GM15510 (cell line): Measurements from ENCODE around the gene KIRREL3.

ENCODE experiments used
- POLR2A ChIP-seq: IDR thresholded peaks from 3 replicates; pipeline ENCODE4 v1.6.1; 2011; ENCODE audit warnings: borderline replicate concordance; ENCODE audit not compliant: insufficient read length; ENCODE audit errors: extremely low read depth

Gene KIRREL3

DNA sequence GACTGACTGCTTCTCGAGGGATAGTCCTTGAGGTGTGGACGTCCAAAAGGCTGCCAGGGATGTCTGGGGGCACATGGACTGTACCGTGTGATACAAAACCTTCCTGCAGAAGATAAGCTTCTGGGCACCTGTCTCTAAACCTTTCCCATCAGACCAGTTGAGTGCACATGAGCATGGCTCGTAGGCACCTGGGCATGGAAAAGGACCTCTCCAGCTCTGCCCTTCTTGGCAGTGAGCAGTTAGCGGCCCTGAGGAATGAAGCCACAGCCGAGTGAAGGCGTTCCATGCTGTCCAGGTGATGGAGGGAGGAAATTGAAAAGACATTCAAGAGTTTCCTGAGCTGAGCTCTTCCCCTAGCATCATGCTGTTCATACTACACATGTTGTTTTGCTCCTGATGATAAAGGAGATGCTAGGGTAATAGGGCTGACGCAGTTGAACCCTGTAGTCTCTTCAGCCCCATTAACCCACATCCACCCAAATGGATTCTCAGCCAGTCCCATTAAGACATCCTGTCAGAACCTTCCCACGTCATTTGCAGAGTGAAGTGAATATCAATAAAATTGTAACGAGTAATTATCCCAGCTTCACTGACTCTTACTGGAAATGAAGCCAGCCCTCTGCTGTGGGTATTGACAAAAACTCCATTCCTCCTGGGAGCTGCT, 138.6 kb downstream of the KIRREL3 start:
- TF ChIP-seq POLR2A: no peak

DNA sequence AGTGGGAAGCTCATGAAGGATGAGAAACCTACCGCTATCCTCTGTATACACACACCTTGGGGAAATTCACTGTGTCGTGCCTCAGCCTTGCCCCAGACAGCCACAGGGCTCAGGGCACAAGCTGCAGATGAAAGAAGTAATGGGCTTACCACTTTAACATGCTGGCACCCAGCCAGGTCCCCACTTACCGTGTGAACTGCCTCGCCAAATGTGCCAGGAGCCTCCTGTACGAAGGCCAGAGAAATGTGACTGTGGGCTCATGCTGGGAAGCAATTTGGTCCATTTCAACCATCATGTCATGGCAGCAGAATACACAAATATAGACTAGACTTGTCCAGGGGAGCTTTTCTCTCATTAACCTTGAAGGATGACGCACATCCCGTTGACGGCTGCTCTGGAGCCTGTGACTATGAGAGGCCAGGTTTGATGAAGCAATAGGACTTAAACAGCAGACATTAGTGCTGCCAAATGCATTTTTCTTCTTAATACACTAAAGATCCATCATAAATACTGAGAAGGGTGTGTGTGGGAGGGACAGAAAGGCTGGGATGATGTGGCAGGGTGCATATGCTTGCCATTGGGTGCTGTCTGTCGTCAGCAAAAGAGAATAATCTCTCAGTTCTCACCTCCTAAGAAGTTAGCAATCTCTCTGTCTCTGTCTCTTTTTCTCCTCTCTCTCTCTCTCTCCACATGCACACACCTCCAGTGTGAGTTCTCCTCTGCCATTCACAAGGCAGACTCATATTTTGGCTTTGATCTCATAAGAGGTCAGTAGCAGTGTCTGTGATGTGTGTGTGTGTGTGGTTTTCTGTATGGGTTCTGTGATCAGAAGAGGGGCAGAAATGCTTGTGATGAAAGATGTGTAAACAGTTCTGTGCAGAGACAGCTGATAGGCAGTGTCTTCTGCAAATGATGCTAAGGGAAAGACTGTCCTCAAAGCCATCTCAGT, 142.4 kb downstream of the KIRREL3 start:
- TF ChIP-seq POLR2A: no peak

DNA sequence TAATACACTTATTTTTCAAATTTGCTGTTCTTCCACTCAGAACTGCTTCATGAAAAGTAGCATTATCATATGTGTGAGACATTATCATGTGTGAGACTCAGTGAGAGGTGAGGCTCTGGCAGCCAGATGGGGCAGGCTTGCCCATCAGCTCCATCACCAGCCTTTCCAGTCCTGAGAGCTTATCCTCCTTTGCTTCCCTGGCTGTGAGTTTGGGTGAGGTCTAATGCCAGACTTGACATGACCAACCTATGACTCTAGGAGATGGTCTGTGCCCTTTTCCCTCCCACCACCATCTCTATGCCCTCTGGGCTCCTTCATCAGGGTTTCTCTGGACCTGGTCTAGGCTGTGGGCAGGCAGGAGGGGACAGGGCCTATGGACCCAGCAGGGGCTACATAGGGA, 145.0 kb downstream of the KIRREL3 start:
- TF ChIP-seq POLR2A: no peak

DNA sequence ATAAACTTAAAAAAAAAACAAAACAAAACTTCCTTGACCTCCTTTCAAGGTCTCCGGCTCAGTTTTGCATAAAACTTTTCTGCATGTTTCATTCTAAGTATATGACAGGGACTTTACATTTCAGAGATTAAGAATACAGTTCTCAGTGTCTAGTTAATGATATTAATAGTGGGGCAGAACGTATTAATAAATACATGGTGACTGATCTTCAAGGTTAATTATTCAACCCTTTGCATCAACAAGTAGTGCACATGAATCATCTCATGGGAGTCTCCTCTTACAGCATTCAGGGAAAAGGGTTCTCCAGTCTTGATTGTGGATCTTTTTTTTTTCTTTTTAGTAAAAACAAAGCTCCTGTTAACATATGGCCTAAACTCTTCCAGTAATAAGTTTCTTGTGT, 146.8 kb downstream of the KIRREL3 start:
- no peak for TF ChIP-seq POLR2A

DNA sequence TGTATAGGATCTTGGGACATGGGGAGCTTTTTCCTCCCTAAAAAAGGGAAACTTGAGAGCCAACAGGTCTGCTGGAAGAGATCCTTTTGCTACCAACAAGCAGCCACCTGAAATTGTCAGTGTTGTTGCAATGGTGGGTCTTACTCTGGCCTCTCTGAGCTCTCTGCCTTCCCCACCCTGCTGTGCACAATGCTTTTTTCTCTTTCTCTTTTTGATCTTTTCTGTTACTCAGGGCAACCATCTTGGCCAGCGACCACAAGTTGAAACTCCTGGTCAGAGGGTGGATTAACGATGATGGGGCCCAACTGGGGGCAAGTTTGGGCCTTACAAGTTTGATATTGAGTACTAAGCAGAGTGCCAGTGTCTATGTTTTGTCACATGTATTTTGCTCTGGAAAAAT, 155.8 kb downstream of the KIRREL3 start:
- no peak for TF ChIP-seq POLR2A

DNA sequence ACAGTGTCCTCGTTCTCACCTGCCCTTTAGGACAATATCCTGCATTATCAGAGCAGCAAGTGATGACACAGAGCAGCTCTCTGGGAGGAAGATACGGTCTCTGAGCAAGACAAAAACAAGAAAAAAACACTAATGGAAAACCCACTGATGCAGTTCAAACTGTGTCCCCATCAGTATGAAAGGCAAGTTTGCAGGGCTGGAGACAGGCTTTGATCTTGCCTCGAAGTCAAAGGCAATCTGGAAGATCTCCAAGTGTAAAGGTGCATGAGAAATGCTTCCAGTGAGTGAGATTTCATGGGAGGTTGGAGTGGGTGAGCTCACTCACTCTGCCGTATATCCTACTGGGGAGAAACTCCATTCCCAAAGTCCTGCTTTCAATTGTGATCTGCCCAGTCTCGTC, 157.5 kb downstream of the KIRREL3 start:
- TF ChIP-seq POLR2A: no peak

DNA sequence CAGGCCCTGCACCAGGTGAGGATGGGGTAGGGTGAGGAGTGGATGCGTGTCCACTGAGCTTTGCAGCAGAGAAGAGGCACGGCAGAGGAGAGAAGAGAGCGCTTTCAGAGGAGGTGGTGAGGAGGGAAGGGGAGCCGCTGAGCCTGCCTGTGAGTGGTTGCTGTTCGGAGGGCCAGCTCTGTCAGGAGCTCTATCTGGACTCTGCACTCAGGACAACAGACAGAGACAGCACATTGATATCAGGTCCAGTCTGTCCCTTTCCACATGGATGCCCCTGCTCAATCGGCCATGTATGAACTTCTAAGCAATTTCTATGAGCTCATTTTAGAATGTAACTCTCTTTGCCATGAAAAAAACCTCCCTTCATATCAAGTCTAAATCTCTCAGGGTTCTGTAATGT, 158.6 kb downstream of the KIRREL3 start:
- no peak for TF ChIP-seq POLR2A

DNA sequence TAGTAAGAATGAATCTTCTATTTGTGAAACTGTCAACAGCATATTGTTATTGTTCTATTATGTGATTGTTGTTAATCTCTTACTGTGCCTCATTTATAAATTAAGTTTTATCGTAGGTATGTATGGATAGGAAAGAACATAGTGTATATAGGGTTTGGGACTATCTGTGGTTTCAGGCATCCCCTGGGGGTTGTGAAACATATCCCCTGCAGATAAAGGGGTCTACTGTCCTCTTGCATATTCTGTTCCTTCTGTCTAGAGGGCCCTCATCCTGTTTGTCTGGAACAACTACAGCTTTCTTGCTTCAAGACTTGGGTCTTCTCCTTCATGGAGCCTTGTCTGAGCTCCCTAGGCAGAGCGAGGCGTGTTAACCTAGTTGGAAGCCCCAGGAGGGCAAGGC, 159.6 kb downstream of the KIRREL3 start:
- no peak for TF ChIP-seq POLR2A

DNA sequence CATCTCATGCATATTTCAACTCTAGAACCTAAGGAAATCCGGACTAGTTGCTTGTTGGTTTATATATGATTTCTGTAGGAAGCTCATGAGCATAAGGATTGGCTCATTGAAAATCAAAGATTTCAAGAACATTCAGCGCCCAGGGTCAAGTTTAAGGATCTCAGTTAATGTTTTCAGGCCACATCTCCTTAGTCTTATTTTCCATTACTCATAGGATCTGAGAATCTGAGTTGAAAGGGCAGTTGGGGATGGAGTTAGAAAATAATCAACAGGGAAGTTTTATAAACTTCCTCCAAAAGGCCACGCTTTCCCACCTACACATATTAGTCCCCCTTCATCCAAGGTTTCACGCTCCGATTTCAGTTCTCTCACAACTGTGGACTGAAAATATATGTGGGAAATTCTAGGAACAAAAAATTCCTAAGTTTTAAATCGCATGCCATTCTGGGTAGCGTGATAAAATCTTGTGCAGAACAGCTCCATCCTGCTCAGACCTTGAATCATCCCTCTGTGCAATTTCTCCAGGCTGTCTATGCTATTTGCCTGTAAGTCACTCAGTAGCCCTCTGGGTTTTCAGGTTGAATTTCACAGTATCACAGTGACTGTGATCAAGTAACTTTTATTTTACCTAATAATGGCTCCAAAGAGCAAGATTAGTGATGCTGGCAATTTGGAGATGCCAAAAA, 160.2 kb downstream of the KIRREL3 start:
- no peak for TF ChIP-seq POLR2A

DNA sequence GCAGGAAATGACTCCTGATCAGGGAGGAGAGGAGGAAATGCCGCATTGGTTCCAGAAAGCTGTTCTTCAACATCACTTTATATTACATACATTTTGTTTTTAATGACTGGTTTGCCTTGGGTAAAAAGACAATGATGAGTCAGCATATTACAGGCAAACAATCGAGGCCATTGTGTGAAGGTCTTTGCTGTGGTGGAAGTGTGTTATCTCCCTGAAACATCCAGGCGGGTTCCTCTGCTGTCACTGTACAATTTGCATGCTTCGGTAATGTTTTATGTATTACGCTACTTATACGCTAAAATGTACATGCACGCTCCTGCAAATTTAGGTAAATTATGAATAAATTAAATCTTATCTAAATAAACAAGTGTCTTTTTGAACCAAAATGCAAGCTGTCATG, 161.1 kb downstream of the KIRREL3 start:
- no peak for TF ChIP-seq POLR2A

DNA sequence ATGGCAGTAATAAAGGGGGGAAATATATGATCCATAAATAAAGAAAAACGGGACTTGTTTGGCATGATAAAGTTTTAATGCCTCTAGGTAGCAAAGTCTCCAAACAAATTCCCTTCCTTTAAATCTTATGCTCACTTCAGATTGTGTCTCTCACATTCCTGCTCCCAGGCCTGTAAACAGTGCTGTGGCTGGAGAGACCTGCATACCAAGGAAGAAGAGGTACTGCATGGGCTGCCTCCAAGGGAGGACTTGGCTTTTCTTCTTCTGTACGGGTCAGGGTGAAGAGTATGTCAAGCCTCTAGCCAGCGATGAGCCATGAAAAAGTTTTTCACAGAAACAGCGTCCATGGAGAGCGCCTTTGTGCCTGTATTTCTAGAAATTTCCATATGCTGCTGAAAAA, 161.8 kb downstream of the KIRREL3 start:
- TF ChIP-seq POLR2A: no peak

DNA sequence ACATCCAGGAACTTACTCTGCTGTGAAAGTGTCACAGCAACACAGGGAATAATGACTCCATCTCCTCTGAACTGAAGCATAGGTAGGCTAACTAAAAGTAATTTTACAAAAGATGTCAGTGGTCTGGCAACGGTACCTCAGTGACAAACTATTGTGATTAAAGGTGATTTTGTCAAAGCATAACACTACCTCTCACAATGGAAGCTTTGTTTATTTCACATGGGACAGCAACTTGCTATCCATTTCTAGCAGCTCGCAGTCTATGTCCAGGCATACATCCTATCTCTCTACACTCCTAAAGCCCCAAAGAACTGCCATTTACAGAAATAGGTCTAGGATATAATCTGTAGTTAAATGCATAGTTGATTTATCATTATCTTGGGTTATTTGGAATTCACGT, 163.0 kb downstream of the KIRREL3 start:
- no peak for TF ChIP-seq POLR2A

DNA sequence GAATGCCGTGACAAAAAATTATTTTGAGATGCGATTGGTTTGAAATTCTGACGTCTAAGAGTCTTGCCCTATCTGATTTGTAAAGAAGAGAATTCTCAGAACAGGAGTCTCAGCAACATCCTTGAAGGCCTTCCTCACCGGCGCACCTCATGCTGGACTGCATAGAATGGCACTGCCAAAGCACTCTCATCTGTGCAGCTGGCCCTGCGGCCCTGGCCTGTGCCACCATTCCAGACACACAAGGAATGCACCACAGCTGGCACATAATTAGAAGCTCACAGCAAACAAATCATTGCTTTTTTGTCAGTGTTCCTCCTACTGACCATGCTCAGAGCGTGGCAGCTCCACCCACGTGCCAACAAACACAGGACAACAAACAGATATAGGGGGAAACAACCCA, 166.0 kb downstream of the KIRREL3 start:
- TF ChIP-seq POLR2A: no peak

DNA sequence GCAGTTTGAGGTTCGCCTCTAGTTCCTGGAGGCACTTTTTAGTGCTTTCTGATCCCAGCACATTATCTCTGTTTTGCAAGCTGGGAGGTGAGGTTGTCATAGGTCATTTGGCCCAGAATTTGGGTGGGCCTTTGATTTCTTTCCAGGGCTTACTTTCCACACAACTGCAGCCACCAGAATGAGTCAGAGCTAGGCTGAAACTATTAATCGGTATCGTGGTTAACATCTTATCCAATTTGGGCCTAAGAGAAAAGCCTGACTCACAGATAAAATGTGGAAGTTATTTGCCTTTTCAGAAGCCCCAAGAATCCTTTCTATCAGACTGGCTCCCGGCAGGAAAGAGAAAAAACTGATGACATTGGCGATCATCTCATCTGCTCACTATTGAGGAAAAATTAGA, 166.4 kb downstream of the KIRREL3 start:
- TF ChIP-seq POLR2A: no peak

DNA sequence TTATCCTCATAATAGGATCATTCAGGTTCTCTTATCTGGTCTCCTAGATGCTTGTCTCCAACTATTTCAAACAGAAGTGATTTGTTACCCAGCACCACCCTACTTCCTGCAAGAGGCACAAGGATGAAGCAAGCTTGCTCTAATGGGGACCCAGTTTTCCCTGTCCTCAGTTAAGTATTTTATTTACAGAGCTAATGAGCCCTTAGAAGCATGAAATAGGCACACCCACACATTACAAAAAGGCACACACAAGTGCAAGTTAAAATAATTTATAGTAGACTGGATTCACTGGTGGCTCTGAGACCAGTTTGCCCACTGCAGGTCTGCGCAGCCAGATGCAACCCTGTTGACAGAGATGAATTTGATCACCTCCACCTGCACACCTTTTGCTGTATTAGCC, 167.5 kb downstream of the KIRREL3 start:
- TF ChIP-seq POLR2A: no peak
